HTR-8/SVneo (cell line): ENCODE measurements around the gene FTO.

Experiments
- DNase-seq: peaks from one replicate; pipeline ENCODE4 v3.0.0; 2011; ENCODE audit warnings: low spot score, mixed read lengths; ENCODE audit not compliant: insufficient read length
- FAIRE-seq: peaks from 2 replicates; lab custom pipeline; 2011; peaks lifted over from hg19 to GRCh38; lab: Jason Lieb, UNC

Gene FTO

GRCh38 chr16:53948734-53949430 is 244.9 kb downstream of the FTO start:
- DNase-seq = no peak
- FAIRE-seq = no peak

DNA sequence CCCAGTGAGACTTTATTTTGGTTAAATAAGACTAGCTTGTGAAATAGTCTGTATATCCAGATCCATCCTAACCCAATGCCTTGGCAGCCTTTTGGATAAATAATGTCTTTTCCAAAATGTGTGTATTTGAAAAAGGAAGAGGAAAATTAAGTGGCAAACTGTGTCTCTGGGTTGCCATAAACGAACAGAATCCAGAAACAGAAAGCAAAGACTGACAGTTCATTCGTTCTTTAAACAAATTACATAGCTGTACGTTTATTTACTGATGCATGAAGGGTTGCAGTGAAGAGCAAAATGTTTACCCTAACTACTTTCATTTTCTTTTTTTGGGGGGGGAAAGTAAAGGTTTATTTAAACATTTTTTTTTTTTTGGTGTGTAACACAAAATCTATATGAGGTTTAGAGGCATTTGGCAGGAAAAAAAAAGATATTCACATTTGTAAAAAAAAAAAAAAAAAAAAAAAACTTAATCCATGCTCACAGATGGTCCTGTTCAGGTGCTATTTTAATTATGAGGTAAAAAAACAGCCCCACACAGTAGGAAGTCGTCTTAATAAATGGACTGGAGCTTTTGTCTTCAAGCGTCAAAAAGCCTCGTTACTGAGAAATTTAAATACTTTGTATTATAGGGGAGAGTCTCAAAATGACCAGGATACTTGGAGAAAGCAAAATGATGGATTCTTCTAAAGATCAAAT is 245.9 kb downstream of the FTO start:
- no peak for FAIRE-seq
- DNase-seq = no peak

- no peak for FAIRE-seq
Observed at GRCh38 chr16:53950677-53951076, 246.7 kb downstream of the FTO start.

DNA sequence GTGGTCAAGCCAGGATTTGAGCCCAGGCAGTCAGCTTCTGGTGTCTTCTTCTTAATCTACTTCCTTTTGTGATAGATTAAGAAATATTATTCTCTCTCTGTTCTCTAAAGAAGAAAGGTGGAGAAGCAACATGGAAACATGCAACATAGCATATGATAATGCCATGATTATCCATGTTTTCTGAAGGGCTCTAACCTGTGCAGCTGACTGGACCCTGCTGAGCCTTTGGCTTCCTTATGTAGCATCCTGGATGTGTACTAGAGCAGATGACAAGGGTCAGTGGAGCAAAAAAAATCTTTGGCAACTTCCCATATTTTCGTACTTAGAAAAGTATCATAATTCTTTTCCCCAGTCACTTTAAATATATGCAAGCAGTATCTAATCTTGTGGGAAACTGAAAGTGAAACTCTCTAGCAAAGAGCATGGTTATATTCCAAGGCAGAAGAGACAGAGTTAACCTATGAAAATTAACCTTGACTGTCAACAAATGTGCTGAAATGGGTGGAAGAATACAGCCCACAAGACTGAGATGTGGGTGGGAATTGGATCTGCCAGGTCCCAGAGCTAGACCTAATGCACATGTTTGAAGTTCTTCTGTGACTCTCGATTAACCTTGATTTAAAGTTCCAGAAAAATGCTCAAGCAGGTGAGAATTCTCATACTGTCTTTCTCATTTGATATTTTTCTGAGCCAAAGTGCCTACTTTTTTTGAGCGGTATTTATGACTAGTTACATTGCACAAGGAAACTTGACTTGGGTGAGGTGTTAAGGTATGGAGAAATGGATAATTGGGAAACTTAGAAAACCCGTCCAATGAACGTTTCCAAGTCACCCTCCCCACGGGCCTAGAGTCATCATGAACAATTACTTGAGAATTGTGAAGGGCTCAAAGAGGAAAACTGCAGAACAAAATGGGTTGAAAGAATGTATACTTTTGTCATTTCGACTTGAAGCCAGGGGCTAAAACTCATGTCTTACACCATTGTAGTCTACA is 248.6 kb downstream of the FTO start:
- DNase-seq = no peak
- FAIRE-seq = no peak

More at GRCh38 chr16:53950677-53951076, 246.7 kb downstream of the FTO start:
- DNase-seq = no peak

GRCh38 chr16:53953336-53953735 is 249.4 kb downstream of the FTO start:
- FAIRE-seq = no peak
- no peak for DNase-seq

DNA sequence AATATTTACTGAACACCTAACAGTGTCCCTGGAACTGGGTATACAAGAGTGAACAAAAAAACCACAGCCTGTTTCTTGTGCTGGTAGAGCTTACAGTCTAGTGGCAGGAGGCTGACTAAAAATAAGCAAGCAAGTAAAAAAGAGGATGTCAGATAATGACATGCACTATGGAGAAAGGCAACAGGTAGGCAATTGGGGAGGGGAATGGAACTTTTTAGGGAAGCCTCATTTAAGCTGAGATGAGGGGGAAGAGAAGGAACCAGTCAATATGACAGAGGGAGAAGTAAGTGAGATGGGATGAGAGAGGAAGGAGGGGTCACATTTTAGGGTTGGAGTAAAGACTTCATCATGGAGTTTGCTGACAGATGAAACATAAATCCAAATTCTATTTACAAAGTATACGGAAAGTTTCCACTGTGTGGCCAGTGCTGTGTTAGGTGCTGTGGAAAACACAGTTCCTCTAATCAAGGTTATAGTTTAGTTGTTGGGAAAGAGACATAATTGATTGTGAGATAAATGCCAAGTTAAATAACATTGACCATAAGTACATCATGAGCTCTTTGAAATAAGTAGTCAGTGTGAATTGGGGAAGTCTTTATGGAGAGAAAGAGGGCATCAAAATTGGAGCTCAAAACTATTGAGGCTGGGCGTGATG is 251.4 kb downstream of the FTO start:
- DNase-seq (no peak), FAIRE-seq (no peak)

DNA sequence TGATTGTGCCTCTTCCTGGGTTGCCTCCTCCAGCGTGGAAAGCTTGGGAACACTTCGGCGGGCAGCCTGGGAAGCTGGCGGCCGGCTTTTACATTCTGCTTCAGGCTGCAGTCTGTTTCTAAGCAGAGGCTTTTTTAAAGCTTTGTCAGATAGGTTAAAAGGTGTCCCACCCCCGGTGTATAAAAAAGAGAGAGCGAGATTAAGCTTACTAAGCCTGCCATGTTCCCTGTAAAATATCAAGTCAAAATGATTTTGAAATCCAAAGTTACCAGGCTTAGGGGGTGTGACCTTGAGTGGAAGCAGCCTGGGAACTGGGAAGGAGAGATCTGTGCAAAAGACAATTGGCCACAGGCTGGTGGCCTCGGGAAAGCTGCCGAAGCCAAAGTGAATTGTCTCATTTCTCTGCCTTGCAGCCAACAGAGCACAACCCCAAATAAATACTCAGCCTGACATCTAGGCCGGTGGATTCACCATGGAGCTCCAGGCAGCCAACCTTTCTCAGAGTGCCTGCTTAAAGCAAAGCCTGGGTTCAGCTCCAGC is 254.5 kb downstream of the FTO start:
- FAIRE-seq = no peak

GRCh38 chr16:53960050-53960812 is 256.3 kb downstream of the FTO start:
- DNase-seq (no peak), FAIRE-seq (no peak)

More for the DNA sequence above, 254.5 kb downstream of the FTO start:
- no peak for DNase-seq

DNA sequence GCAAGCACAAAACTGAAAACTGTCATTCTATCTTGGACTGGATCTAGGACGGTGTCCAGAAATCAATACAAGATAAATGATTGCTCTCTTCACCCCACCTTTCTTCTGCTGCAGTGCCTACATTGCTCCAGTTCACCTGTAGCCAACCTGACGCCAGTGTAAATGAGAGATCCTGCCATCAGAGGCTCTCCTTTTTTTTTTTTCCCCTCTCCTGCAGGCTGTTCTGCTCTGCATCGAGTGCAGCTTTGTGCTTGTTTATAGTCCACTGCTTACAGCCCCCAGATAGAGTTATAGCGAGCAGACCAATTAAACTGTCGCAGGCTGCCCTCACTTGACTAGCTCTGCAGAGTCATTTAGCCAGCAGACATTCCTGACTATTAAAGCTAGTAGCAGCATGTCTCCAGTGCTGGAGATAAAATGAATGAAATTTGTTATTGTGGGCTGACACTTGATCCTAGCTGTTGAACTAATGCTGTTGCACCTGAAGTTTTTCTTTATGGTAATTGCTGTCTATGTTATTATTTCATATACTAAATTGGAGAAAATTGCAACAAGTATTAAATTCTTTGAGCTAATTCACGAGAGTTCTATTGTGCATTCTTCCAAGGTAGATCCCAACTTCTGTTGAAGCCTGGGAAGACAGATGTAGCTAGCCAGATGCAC is 257.1 kb downstream of the FTO start:
- DNase-seq = no peak
- no peak for FAIRE-seq

- no peak for FAIRE-seq
- DNase-seq = no peak
Observed at GRCh38 chr16:53962041-53962440, 258.1 kb downstream of the FTO start.

GRCh38 chr16:53964145-53964790 is 260.3 kb downstream of the FTO start:
- FAIRE-seq = no peak

DNA sequence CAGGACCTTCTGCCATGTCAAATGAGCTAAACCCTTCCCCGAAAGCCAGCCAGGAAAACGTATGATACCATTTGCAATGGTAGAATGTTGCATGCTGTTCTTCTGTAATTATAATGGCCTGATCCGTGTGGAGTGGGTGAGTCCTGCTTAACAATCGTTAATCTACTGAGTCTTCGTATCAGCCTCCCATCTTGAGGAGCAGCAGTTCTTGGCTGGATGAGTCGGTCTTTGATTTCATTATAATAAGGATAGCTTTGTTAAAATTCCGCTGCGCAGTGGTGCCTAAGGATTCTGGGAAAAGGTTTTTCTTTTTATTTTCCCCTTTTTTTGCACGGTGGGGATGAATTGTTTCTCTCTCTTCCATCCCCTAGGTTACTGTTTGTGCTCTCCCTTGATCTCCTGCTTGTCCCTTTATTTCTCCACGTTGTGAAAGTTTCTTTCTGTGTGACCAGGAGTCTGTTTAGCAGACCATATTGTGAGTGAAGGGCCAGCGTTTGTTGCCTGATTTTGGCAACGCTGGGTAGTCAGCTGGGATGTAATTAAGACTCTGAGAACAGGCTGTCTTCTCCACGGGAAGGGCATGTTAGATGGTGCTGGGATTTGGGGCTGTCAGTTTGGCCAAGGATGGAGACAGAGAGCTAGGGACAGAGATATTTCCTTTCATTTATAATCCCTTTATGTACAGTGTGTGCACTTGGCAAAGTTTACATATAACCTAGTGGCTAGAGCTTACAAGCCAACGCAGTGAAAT is 263.0 kb downstream of the FTO start:
- no peak for DNase-seq

More at GRCh38 chr16:53964145-53964790, 260.3 kb downstream of the FTO start:
- DNase-seq = no peak

DNA sequence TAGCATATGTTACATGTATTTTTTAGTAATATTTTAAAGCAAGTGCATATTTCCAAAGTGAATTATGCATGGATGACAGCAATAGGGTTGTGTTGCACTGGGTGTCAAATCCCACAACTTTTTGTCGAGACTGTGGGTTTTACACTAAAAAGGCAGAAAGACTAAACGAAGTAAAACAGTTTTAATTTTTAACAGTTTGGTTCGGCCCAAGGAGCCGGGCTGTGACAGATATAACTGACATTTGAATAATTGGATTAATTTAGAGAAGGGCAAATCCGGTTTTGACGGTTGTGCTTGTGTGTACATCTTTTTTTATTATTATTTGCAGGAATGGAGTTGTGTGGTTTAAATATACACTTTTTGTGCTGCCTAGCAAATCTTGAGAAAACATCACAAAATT is 263.6 kb downstream of the FTO start:
- DNase-seq = no peak
- no peak for FAIRE-seq

More for the DNA sequence above, 263.0 kb downstream of the FTO start:
- no peak for FAIRE-seq

DNA sequence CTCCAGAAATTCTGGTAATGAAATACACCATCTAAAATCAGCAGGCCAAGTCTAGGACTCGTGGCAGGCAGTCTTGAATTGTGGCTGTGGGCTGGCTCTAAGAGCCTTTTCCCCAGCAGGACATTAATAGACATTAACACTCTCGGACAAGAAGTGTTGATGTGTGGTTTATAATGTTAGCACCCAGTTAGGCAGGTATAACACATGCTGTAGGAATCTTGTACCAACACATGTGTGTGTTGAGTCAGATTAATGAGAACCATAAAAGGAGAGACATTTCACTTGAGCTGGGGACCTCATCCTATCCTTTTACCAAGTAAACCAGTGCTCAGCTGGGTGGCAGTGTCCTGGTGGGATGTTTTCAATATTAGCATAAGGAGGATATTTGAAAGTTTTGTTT is 264.5 kb downstream of the FTO start:
- DNase-seq (no peak), FAIRE-seq (no peak)

DNA sequence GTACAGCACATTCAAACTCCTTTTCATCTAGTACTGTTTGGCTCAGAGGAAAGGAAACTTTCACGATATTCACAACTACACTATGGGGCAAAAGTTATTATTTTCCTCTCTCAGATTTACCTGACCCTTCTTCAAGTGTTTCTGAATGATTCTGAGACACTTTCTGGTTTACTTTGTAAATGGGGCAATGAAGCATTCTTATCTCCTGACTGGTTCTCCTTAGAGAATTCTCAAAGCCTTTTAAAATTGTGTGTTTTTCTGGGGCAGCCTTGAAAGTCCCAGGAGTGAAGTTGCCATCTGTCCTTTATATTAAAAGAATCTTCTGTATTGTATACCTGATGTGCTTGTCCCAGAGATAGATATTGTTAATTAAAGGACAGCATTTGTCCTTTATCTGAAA is 264.9 kb downstream of the FTO start:
- FAIRE-seq (no peak), DNase-seq (no peak)

DNA sequence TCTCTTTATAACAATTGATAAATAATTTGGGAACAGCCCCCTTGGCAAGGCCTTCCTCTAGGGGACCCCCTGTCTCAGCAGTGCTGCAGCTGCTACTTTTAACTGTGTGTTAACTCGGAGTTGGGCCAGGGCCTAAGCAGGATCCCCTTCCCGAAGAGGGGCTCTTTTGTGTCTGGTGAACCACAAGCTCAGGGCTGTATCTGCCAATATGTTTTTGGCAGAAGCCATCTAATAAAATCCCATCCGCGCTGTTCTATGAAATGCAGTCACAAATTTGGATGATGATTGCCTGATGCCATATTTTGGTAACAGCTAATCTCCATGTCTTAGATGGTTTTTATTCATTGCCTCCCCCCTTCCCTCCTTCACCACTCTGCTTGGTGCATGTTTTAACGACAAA is 267.7 kb downstream of the FTO start:
- FAIRE-seq (no peak), DNase-seq (no peak)

DNA sequence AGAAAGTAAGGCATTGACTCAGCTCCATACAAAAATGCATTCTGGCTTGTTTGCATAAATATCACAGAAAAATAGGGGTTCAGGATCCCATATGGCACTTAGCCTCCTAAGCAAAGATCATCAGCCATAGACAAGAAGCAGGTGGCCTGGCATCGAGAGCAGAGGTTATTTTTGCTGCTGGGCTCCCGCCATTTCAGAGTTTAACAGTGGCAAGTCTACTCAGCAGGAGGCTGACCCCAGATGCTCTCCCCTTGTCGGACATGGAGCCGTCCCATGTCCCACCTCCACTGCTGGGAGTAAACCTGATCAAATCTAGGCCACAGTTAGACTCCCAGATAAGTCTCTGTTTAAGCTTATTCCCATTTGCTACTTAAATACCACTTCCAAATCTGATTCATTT is 269.1 kb downstream of the FTO start:
- DNase-seq (no peak), FAIRE-seq (no peak)
